ENCODE results near the gene TMPRSS13.
"Not testable (repeated sequence)": the region's sequence is repeated elsewhere in the genome, so short reads cannot be mapped to it uniquely, and the experiment has no call there.

DNA sequence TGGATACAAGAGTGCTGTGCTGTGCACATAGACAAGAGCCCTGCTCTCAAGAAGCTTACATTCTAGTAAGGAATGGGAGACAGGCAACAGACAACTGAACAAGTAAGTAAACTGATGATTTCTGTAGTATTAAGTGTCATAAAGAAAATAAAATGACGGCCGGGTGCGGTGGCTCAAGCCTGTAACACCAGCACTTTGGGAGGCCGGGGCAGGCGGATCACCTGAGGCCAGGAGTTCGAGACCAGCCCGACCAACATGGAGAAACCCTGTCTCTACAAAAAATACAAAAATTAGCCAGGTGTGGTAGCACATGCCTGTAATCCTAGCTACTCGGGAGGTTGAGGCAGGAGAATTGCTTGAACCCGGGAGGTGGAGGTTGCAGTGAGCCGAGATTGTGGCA, 18.5 kb upstream of the TMPRSS13 start:
- TF ChIP-seq, protein P1, sequence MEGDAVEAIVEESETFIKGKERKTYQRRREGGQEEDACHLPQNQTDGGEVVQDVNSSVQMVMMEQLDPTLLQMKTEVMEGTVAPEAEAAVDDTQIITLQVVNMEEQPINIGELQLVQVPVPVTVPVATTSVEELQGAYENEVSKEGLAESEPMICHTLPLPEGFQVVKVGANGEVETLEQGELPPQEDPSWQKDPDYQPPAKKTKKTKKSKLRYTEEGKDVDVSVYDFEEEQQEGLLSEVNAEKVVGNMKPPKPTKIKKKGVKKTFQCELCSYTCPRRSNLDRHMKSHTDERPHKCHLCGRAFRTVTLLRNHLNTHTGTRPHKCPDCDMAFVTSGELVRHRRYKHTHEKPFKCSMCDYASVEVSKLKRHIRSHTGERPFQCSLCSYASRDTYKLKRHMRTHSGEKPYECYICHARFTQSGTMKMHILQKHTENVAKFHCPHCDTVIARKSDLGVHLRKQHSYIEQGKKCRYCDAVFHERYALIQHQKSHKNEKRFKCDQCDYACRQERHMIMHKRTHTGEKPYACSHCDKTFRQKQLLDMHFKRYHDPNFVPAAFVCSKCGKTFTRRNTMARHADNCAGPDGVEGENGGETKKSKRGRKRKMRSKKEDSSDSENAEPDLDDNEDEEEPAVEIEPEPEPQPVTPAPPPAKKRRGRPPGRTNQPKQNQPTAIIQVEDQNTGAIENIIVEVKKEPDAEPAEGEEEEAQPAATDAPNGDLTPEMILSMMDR (conservative IDR thresholded peaks at IDR 0.05; ENCODE audit: low read length): not testable (repeated sequence)
- TF ChIP-seq EZH2phosphoT487 (IDR thresholded peaks at IDR 0.05; ENCODE audit: borderline replicate concordance, low read depth, low read length): not testable (repeated sequence)

Data from OCI-LY7 (cell line).